Measurements from ENCODE around the gene PLXNA4. TPM values are rescaled to one million over a fixed set of nuclear protein-coding genes. Genes with fewer than 3 reads are reported as not detected.

Gene PLXNA4
- polyA plus RNA-seq, 1 donor (not counting 4 experiments of a cell fraction or from before 2014, with no cell fraction given), result 0.01 TPM

- H3K27me3 ChIP-seq (ENCODE audit: control insufficient read depth, extremely low read depth, insufficient read depth, low read length), result peaks cover 6% of the 10 kb centered on the region
- no peak for FAIRE-seq
These were observed 321.0 kb downstream of the PLXNA4 start for GRCh38 chr7:132255115-132255797.

GRCh38 chr7:132254455-132254854 is 321.8 kb downstream of the PLXNA4 start:
- TF ChIP-seq CTCF (optimal IDR thresholded peaks at IDR 0.05 in 1 of 3, IDR thresholded peaks at IDR 0.05 in 1 of 3, conservative IDR thresholded peaks at IDR 0.05 in 1 of 3; ENCODE audit: extremely low read depth in 1 of 3, insufficient read depth in 2 of 3, low read length in 3 of 3) (no peak), EZH2 (IDR thresholded peaks at IDR 0.05; ENCODE audit: low read length) (no peak)
- Histone ChIP-seq H3K27me3 (ENCODE audit: control insufficient read depth, extremely low read depth, insufficient read depth, low read length) (peaks cover 8% of the 10 kb centered on the region), H2AFZ (ENCODE audit: control insufficient read depth, low read length) (no peak overlapping the region), H3K27ac (ENCODE audit: control insufficient read depth, insufficient read depth, low read length) (no peak overlapping the region), H3K4me2 (ENCODE audit: control insufficient read depth, extremely low read depth, insufficient read depth, low read depth, low read length) (no peak overlapping the region), H3K9me1 (ENCODE audit: control insufficient read depth, extremely low read depth, insufficient read depth, low read length) (no peaks in the 10 kb centered on the region), H3K9ac (ENCODE audit: control insufficient read depth, extremely low read depth, insufficient read depth, low read length) (no peak overlapping the region), H3K4me3 (ENCODE audit: control insufficient read depth in 2 of 3, extremely low read depth in 1 of 3, insufficient read depth in 2 of 3, low read depth in 1 of 3, low read length in 3 of 3) (no peak overlapping the region), H3K4me1 (ENCODE audit: control insufficient read depth, extremely low read depth, insufficient read depth, low read length) (peaks cover 11% of the 10 kb centered on the region), H3K9me3 (ENCODE audit: control insufficient read depth, low read depth, low read length) (no peaks in the 10 kb centered on the region), H3K36me3 (ENCODE audit: control insufficient read depth in 2 of 2, extremely low read depth in 1 of 2, insufficient read depth in 2 of 2, low read length in 2 of 2) (no peaks in the 10 kb centered on the region), H4K20me1 (ENCODE audit: control insufficient read depth, extremely low read depth, insufficient read depth, low read length) (no peaks in the 10 kb centered on the region), H3K79me2 (ENCODE audit: control insufficient read depth, insufficient read depth, low read length) (no peaks in the 10 kb centered on the region)
- FAIRE-seq, result no peak
- DNase-seq (ENCODE audit: low read depth, low spot score), result no peak
- dilution Hi-C loops (cut with MboI; ENCODE audit: extremely low pct_ligation_motif_present, low sequenced_read_pairs), result no loop called here

More at GRCh38 chr7:132255115-132255797, 321.0 kb downstream of the PLXNA4 start:
- Histone ChIP-seq H3K79me2 (ENCODE audit: control insufficient read depth, insufficient read depth, low read length) (no peaks in the 10 kb centered on the region), H3K27ac (ENCODE audit: control insufficient read depth, insufficient read depth, low read length) (no peak overlapping the region), H3K9me3 (ENCODE audit: control insufficient read depth, low read depth, low read length) (no peaks in the 10 kb centered on the region), H3K4me3 (ENCODE audit: control insufficient read depth in 2 of 3, extremely low read depth in 1 of 3, insufficient read depth in 2 of 3, low read depth in 1 of 3, low read length in 3 of 3) (no peak overlapping the region), H3K9me1 (ENCODE audit: control insufficient read depth, extremely low read depth, insufficient read depth, low read length) (no peaks in the 10 kb centered on the region), H3K4me2 (ENCODE audit: control insufficient read depth, extremely low read depth, insufficient read depth, low read depth, low read length) (no peak overlapping the region), H3K36me3 (ENCODE audit: control insufficient read depth in 2 of 2, extremely low read depth in 1 of 2, insufficient read depth in 2 of 2, low read length in 2 of 2) (no peaks in the 10 kb centered on the region), H3K9ac (ENCODE audit: control insufficient read depth, extremely low read depth, insufficient read depth, low read length) (no peak overlapping the region), H3K4me1 (ENCODE audit: control insufficient read depth, extremely low read depth, insufficient read depth, low read length) (peaks cover 11% of the 10 kb centered on the region), H2AFZ (ENCODE audit: control insufficient read depth, low read length) (no peak overlapping the region), H4K20me1 (ENCODE audit: control insufficient read depth, extremely low read depth, insufficient read depth, low read length) (no peaks in the 10 kb centered on the region)
- no peak for TF ChIP-seq EZH2 (IDR thresholded peaks at IDR 0.05; ENCODE audit: low read length)
- no peak for TF ChIP-seq CTCF (optimal IDR thresholded peaks at IDR 0.05 in 1 of 3, IDR thresholded peaks at IDR 0.05 in 1 of 3, conservative IDR thresholded peaks at IDR 0.05 in 1 of 3; ENCODE audit: extremely low read depth in 1 of 3, insufficient read depth in 2 of 3, low read length in 3 of 3)
- dilution Hi-C loops (cut with MboI; ENCODE audit: extremely low pct_ligation_motif_present, low sequenced_read_pairs), result no loop called here
- no peak for DNase-seq (ENCODE audit: low read depth, low spot score)

Data from keratinocyte (primary cell).